Hepatocyte (in vitro differentiated cells): ENCODE measurements around the gene MYO1H.

Source experiments
- CTCF ChIP-seq: fragments of 200-600 bp; sonication (generic); IDR thresholded peaks from 2 replicates; pipeline ENCODE4 v1.5.1; 2016; ENCODE audit warnings: antibody characterized with exemption, mild to moderate bottlenecking; ENCODE audit not compliant: poor library complexity
- EZH2phosphoT487 ChIP-seq: fragments of 200-600 bp; sonication (generic); IDR thresholded peaks from one replicate; pipeline ENCODE4 v1.6.1; 2018; ENCODE audit warnings: antibody characterized with exemption, mild to moderate bottlenecking, low read depth, moderate library complexity; ENCODE audit not compliant: unreplicated experiment, severe bottlenecking

- peak; percentile 6 for TF ChIP-seq CTCF
- no peak for TF ChIP-seq EZH2phosphoT487
These were observed 115.4 kb downstream of the MYO1H start for GRCh38 chr12:109462868-109463692.
